Adrenal gland (tissue), 12 donors: Measurements from ENCODE around the gene LTA4H. TPM values are rescaled to one million over a fixed set of nuclear protein-coding genes. Genes with fewer than 3 reads are reported as not detected.

ENCODE experiments used
- DNase-seq, 7 donors: peaks; one replicate each; pipeline ENCODE4 v3.0.0-alpha.2; 2019 to 2020
- H3K27ac ChIP-seq, 5 donors: fragments of 200-600 bp; sonication (generic) in 4 of 5; 1 replicate in 3 of 5; 2 replicates in 2 of 5; pipeline versions ENCODE4 v1.5.1 to v1.8.0; 2016 to 2020; ENCODE audit warnings: mild to moderate bottlenecking in 1 of 5
- H3K27me3 ChIP-seq: fragments of 200-600 bp; 2 replicates; pipeline ENCODE4 v1.8.0; 2021
- H3K36me3 ChIP-seq, 2 donors: fragments of 200-600 bp; replicated peaks in 1 of 2; 1 replicate in 1 of 2; 2 replicates in 1 of 2; pipeline versions ENCODE4 v1.5.1 to v1.8.0; 2018 to 2022
- H3K4me1 ChIP-seq, 2 donors: fragments of 200-600 bp; replicated peaks in 1 of 2; 1 replicate in 1 of 2; 2 replicates in 1 of 2; pipeline versions ENCODE4 v1.5.1 to v1.8.0; 2018 to 2021
- H3K4me3 ChIP-seq, 4 donors: fragments of 200-600 bp; sonication (generic) in 3 of 4; one replicate each; pipeline ENCODE4 v1.5.1; 2016 to 2018
- H3K9me3 ChIP-seq, 3 donors: fragments of 200-600 bp; sonication (generic) in 1 of 3; replicated peaks in 1 of 3; 1 replicate in 2 of 3; 2 replicates in 1 of 3; pipeline versions ENCODE4 v1.5.1 to v1.8.0; 2016 to 2021
- CTCF ChIP-seq, 6 experiments: fragments of 450-650 bp in 4 of 6; fragments of 200-600 bp in 2 of 6; sonication (generic) in 1 of 6; IDR thresholded peaks; 1 replicate in 5 of 6; 2 replicates in 1 of 6; pipeline versions ENCODE4 v1.5.1 to v1.8.0; 2016 to 2021; ENCODE audit warnings: antibody characterized with exemption in 6 of 6, mild to moderate bottlenecking in 2 of 6, moderate library complexity in 1 of 6
- POLR2A ChIP-seq, 2 donors: fragments of 450-650 bp; IDR thresholded peaks; one replicate each; pipeline ENCODE4 v1.6.1; 2017; ENCODE audit warnings: antibody characterized with exemption in 2 of 2, mild to moderate bottlenecking in 2 of 2, moderate library complexity in 1 of 2
- WGBS, 4 donors: extraction: QIAGEN DNeasy Blood & Tissue Kit in 2 of 4; methylation state at CpG; one replicate each; pipeline versions ENCODE4 v1.1.5 to v1.1.7; 2013 to 2017; 5-methylcytosine and 5-hydroxymethylcytosine counted together
- intact Hi-C, 2 donors: fragments of 100-400 bp; cut with DNase I; formaldehyde crosslinking; loops; one replicate each; pipeline versions ENCODE4 v1.14.1 to v1.15.0; 2022 to 2023
- polyA plus RNA-seq, 3 donors: library from polyadenylated mRNA; stranded (reverse); fragments of 200-250 nt in 2 of 3; fragments of 350-450 nt in 1 of 3; fragmentation: Illumina TruSeq in 1 of 3; extraction: RNeasy Lipid Tissue Mini Kit (QIAGEN cat#74804) in 1 of 3; gene quantifications; one replicate each; pipeline ENCODE4 v1.2.3, GENCODE V29; 2013 to 2014
- total RNA-seq, 9 donors: library from RNA; depleted of rRNA in 4 of 9; stranded (reverse); fragments of >200 nt in 4 of 9; fragments of 120-200 nt in 1 of 9; fragmentation: NEBNext Ultra II Directional in 1 of 9; extraction: Animal tissue kit (Norgen Biotek cat#: 25700) in 1 of 9; gene quantifications; one replicate each; pipeline versions ENCODE4 v1.1.0 to v1.2.4, GENCODE V29; 2013 to 2023
- donor health status: healthy with polysubstance abuse.
- donor health status: Bipolar disorder and iron deficiency.
- donor health status: DM: yes; HTN: yes; CAD: no.
- donor health status: DM: no; HTN: no; CAD: no.
- donor health status: DM: no; HTN: no; CAD: no.
- donor health status: DM: yes; HTN: yes; CAD: no.

Gene LTA4H
- total and polyA plus RNA-seq, 12 donors: 61.8 to 164 (median 97.8) TPM

- TF ChIP-seq POLR2A (IDR thresholded peaks at IDR 0.05): no peak
- TF ChIP-seq CTCF (IDR thresholded peaks at IDR 0.05): no peak
- no peaks in the 10 kb centered on the region for H3K27me3 ChIP-seq
- DNase-seq: no peak
- H3K9me3 ChIP-seq: no peaks in the 10 kb centered on the region
- peaks cover 13 to 28% of the 10 kb centered on the region in 2 donors for H3K4me1 ChIP-seq
- H3K27ac ChIP-seq: peak overlapping the region in 2 of 5 donors; percentile 29 to 75
- H3K4me3 ChIP-seq: no peak overlapping the region
- intact Hi-C loops: no loop called here
- H3K36me3 ChIP-seq: no peaks in the 10 kb centered on the region
- 64 to 73% (median 66%) methylated on average over 3 of the region's 3 CpGs for WGBS, 4 donors
Measured at GRCh38 chr12:96046543-96047228, 11.3 kb upstream of the LTA4H start.

GRCh38 chr12:96045566-96045965, 10.2 kb upstream of the LTA4H start:
- H3K4me1 ChIP-seq: peaks cover 13 to 28% of the 10 kb centered on the region in 2 donors
- no peaks in the 10 kb centered on the region for H3K9me3 ChIP-seq
- TF ChIP-seq CTCF (IDR thresholded peaks at IDR 0.05) (no peak), POLR2A (IDR thresholded peaks at IDR 0.05) (no peak)
- peak overlapping the region in 1 of 5 donors; percentile 46 for H3K27ac ChIP-seq
- 39 to 61% (median 46%) methylated on average over 6 to 7 of the region's 7 CpGs for WGBS, 4 donors
- H3K27me3 ChIP-seq: no peaks in the 10 kb centered on the region
- peak in 6 of 7 donors; percentile 42 to 68 (median 49) for DNase-seq
- intact Hi-C loops: no loop called here
- no peaks in the 10 kb centered on the region for H3K36me3 ChIP-seq
- H3K4me3 ChIP-seq: no peak overlapping the region

GRCh38 chr12:96044943-96045290, 9.5 kb upstream of the LTA4H start:
- no peak overlapping the region for H3K4me3 ChIP-seq
- no peaks in the 10 kb centered on the region for H3K9me3 ChIP-seq
- 90 to 98% (median 96%) methylated on average over 2 of the region's 2 CpGs for WGBS, 4 donors
- H3K27ac ChIP-seq: peak overlapping the region in 1 of 5 donors; percentile 66
- intact Hi-C loops: no loop called here
- peaks cover 20 to 28% of the 10 kb centered on the region in 2 donors for H3K4me1 ChIP-seq
- no peaks in the 10 kb centered on the region for H3K36me3 ChIP-seq
- no peak for TF ChIP-seq CTCF (IDR thresholded peaks at IDR 0.05)
- no peak for TF ChIP-seq POLR2A (IDR thresholded peaks at IDR 0.05)
- H3K27me3 ChIP-seq: no peaks in the 10 kb centered on the region
- DNase-seq: no peak

- TF ChIP-seq CTCF (IDR thresholded peaks at IDR 0.05) (no peak), POLR2A (IDR thresholded peaks at IDR 0.05) (no peak)
- Histone ChIP-seq H3K4me3 (no peak overlapping the region), H3K27ac (peak overlapping the region in 1 of 5 donors; percentile 66), H3K9me3 (no peaks in the 10 kb centered on the region), H3K4me1 (peaks cover 20 to 28% of the 10 kb centered on the region in 2 donors), H3K27me3 (no peaks in the 10 kb centered on the region), H3K36me3 (no peaks in the 10 kb centered on the region)
- WGBS, 4 donors: 49 to 60% (median 53%) methylated on average over 10 of the region's 10 CpGs
- peak in 1 of 7 donors; percentile 29 for DNase-seq
- intact Hi-C loops: no loop called here
Measured at GRCh38 chr12:96044017-96044942, 8.9 kb upstream of the LTA4H start.
